ENCODE data around the gene PSMD5.

DNA sequence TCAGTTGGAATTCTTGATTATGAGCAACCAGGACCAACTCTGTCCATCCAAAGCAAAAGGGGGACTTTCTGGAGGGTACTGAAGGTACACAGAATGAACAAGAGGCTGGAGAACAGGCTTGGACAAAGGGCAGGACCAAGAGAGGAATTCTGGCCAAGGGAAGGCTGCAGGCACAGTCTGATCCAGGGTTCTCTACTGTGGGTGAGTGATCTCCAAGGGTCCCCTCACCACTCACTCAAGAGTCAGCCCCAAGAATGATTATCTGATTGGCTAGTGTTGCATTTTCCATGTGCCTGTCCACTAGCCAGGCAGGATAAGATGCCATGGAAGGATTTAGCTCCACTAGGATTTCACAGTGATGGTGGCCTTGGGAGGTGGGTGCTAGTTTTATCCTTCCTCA is 45.9 kb upstream of the PSMD5 start:
- TF ChIP-seq, protein P1, sequence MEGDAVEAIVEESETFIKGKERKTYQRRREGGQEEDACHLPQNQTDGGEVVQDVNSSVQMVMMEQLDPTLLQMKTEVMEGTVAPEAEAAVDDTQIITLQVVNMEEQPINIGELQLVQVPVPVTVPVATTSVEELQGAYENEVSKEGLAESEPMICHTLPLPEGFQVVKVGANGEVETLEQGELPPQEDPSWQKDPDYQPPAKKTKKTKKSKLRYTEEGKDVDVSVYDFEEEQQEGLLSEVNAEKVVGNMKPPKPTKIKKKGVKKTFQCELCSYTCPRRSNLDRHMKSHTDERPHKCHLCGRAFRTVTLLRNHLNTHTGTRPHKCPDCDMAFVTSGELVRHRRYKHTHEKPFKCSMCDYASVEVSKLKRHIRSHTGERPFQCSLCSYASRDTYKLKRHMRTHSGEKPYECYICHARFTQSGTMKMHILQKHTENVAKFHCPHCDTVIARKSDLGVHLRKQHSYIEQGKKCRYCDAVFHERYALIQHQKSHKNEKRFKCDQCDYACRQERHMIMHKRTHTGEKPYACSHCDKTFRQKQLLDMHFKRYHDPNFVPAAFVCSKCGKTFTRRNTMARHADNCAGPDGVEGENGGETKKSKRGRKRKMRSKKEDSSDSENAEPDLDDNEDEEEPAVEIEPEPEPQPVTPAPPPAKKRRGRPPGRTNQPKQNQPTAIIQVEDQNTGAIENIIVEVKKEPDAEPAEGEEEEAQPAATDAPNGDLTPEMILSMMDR (IDR thresholded peaks at IDR 0.05): no peak
- no peak for TF ChIP-seq POLR2A (IDR thresholded peaks at IDR 0.05)

Data from heart left ventricle (tissue), 13 donors.